IPS-15b (cell line): ENCODE data around the gene GPS1.

Experiments
- H3K27me3 ChIP-seq: one replicate; pipeline ENCODE4 v1.6.1; 2013; ENCODE audit warnings: low read length; ENCODE audit not compliant: control insufficient read depth, insufficient read depth
- H3K36me3 ChIP-seq: one replicate; pipeline ENCODE4 v1.6.1; 2013; ENCODE audit warnings: low read length; ENCODE audit not compliant: control insufficient read depth, insufficient read depth
- H3K4me1 ChIP-seq: one replicate; pipeline ENCODE4 v1.6.1; 2013; ENCODE audit warnings: mild to moderate bottlenecking, low read length; ENCODE audit not compliant: control insufficient read depth, insufficient read depth
- H3K4me3 ChIP-seq: one replicate; pipeline ENCODE4 v1.5.1; 2013; ENCODE audit warnings: low read depth, low read length
- H3K9ac ChIP-seq: one replicate; pipeline ENCODE4 v1.6.1; 2013; ENCODE audit warnings: low read depth, mild to moderate bottlenecking, low read length
- H3K9me3 ChIP-seq: one replicate; pipeline ENCODE4 v1.6.1; 2013; ENCODE audit warnings: mild to moderate bottlenecking, low read length; ENCODE audit not compliant: control insufficient read depth, insufficient read depth

Gene GPS1

DNA sequence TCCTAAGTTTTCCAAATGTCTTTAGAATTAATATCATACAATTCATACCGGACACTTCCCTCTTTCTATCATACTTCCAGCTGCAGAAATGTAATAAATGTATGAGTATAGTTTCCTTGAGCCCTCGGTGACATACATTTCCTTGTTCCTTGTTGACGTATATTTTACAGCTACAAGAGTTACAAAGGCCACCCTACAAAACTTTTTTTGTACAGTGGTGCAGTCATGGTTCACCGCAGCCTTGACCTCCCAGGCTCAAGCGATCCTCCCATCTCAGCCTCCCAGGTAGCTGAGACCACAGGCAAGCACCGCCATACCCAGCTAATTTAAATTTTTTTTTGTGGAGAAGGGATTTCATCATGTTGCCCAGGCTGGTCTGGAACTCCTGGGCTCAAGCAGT is 21.1 kb downstream of the GPS1 start:
- peaks cover 2% of the 10 kb centered on the region for H3K36me3 ChIP-seq
- H3K4me3 ChIP-seq, result no peak overlapping the region
- no peaks in the 10 kb centered on the region for H3K27me3 ChIP-seq
- H3K9ac ChIP-seq, result no peak overlapping the region
- no peaks in the 10 kb centered on the region for H3K4me1 ChIP-seq
- no peaks in the 10 kb centered on the region for H3K9me3 ChIP-seq

DNA sequence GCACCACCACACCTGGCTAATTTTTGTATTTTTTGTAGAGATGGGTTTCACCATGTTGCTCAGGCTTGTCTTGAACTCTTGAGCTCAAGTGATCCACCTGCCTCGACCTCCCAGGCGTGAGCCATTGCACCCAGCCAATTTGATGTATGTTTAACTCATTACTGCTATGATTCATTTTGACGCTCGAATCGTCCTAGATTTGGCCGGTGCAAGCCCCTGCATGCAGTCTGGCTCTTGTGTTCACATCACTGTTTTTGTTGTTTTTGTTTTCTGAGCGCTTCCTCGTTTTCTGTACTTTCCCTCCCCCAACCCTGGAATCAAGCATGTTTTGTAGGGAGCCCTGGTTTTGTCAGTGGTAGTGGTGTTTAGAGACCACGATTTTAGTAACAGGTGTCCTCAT is 21.7 kb downstream of the GPS1 start:
- Histone ChIP-seq H3K9ac (no peak overlapping the region), H3K27me3 (no peaks in the 10 kb centered on the region), H3K4me3 (no peak overlapping the region), H3K4me1 (no peaks in the 10 kb centered on the region), H3K36me3 (peaks cover 5% of the 10 kb centered on the region), H3K9me3 (no peaks in the 10 kb centered on the region)

DNA sequence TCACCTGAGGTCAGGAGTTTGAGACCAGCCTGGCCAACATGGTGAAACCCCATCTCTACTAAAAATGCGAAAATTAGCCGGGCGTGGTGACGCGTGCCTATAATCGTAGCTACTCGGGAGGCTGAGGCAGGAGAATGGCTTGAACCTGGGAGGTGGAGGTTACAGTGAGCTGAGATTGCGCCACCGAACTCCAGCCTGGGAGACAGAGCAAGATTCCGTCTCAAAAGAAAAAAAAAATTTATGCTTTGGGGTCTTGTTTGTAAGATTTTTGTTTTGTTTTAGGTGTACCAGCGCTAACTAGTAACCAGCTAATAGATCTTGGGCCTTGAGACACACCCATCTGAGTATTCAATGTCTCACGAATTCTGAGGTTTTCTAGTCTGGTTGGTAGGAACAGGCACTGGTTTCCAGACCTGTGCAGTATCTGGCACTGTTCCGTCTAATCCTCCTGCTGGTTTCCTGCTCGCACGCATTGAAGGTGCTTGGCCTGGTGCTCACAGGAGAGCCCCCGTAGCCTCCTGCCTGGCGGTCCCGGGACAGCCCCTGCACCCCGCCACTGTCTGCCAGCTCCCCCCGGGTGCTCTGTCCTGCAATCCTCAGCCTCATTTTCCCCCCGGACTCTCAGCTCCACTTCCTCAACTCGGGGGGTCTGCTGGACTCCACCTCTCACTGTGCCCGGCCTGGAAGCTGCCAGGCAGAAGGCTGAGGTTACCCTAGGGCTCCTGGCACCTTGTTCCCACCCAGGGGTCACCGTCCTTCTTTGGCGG is 24.5 kb downstream of the GPS1 start:
- Histone ChIP-seq H3K4me1 (no peaks in the 10 kb centered on the region), H3K36me3 (peaks cover 31% of the 10 kb centered on the region), H3K9ac (no peak overlapping the region), H3K27me3 (no peaks in the 10 kb centered on the region), H3K9me3 (no peaks in the 10 kb centered on the region), H3K4me3 (no peak overlapping the region)

DNA sequence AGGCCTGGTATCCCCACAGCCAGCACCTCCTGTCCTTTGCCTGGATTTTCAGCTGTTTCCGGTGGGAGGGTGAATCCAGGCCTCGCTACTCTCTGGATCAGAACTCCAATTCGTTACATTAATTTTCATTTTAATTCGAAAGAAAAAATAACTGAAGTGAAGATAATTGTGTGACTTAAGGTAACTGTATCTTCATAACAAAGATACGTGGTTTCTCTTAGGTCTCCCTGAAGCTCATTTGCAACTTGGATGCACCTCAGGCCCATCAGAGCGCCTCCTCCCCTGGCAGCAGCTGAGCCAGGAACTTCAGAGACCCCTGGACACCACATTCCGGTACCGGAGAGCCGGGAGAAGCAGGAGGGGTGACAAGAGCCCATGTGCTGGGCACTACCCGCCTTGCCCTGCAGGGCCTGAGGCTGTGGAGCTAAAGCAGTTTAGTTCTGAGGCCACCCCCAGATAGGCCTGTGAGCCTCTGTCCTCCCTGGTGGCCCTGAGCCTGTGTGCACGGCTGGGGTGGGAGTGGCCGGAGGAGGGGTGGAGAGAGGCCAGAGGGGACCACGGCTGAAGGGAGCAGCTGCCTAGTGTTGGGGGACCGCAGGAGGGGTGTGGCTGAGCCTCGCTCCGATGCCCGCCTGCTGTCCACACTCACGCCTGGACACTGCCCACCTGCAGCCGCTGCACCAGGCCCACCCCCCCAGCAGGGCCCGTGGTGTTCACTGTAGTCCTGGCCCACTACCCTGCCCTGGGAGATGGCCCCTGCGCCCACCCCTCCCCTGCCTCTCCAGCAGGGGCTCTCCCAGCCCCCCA is 25.3 kb downstream of the GPS1 start:
- H3K36me3 ChIP-seq, result peaks cover 34% of the 10 kb centered on the region
- H3K9ac ChIP-seq, result no peak overlapping the region
- H3K27me3 ChIP-seq, result no peaks in the 10 kb centered on the region
- no peaks in the 10 kb centered on the region for H3K9me3 ChIP-seq
- H3K4me3 ChIP-seq, result no peak overlapping the region
- H3K4me1 ChIP-seq, result no peaks in the 10 kb centered on the region

DNA sequence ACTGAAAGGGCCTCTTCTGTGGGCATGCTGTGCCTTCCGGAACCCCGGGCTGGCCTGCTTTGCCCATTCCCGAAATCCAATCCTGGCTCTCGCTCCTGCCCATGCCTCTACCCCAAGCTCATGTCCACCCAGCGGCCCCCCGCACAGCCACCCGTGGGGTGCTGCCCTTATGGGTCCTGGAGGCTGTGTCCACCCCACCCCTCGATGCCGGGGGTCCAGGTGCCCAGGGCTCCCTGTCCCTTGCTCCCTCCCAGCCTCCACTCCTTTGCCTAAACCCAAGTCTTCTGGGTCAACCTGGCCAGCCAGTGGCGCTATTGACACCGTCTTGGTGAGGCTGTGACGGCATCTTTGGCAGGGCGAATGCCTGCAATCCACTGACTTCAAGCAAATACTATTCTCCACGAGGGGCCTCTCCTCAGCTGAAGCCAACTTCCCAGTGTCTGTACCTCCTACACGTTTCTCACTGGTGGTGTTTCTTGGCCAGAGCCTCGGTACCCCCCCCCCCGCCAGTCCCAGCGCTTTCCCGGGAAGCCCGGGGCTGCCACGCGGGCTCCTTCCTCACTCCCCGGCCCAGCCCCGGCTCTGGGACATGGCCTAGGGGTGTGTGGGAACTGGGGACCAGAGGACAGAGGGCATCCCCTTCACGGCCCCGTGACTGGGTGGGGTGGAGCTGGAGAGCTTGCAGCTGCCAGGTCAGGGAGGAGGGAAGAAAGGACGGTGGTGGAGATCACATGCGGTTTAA is 26.1 kb downstream of the GPS1 start:
- H3K4me3 ChIP-seq, result no peak overlapping the region
- no peaks in the 10 kb centered on the region for H3K27me3 ChIP-seq
- H3K9ac ChIP-seq, result no peak overlapping the region
- H3K4me1 ChIP-seq, result no peaks in the 10 kb centered on the region
- H3K9me3 ChIP-seq, result no peaks in the 10 kb centered on the region
- peaks cover 42% of the 10 kb centered on the region for H3K36me3 ChIP-seq

- H3K36me3 ChIP-seq, result peaks cover 48% of the 10 kb centered on the region
- H3K4me3 ChIP-seq, result no peak overlapping the region
- no peaks in the 10 kb centered on the region for H3K9me3 ChIP-seq
- no peak overlapping the region for H3K9ac ChIP-seq
- no peaks in the 10 kb centered on the region for H3K27me3 ChIP-seq
- no peaks in the 10 kb centered on the region for H3K4me1 ChIP-seq
Measured at GRCh38 chr17:82078433-82078832, 26.7 kb downstream of the GPS1 start.

- Histone ChIP-seq H3K4me1 (no peaks in the 10 kb centered on the region), H3K4me3 (no peak overlapping the region), H3K27me3 (no peaks in the 10 kb centered on the region), H3K9ac (no peak overlapping the region), H3K9me3 (no peaks in the 10 kb centered on the region), H3K36me3 (peaks cover 55% of the 10 kb centered on the region)
Measured at GRCh38 chr17:82079001-82079677, 27.4 kb downstream of the GPS1 start.

GRCh38 chr17:82080048-82080788 is 28.5 kb downstream of the GPS1 start:
- Histone ChIP-seq H3K4me1 (no peaks in the 10 kb centered on the region), H3K27me3 (no peaks in the 10 kb centered on the region), H3K9me3 (no peaks in the 10 kb centered on the region), H3K4me3 (no peak overlapping the region), H3K36me3 (peaks cover 66% of the 10 kb centered on the region), H3K9ac (no peak overlapping the region)

DNA sequence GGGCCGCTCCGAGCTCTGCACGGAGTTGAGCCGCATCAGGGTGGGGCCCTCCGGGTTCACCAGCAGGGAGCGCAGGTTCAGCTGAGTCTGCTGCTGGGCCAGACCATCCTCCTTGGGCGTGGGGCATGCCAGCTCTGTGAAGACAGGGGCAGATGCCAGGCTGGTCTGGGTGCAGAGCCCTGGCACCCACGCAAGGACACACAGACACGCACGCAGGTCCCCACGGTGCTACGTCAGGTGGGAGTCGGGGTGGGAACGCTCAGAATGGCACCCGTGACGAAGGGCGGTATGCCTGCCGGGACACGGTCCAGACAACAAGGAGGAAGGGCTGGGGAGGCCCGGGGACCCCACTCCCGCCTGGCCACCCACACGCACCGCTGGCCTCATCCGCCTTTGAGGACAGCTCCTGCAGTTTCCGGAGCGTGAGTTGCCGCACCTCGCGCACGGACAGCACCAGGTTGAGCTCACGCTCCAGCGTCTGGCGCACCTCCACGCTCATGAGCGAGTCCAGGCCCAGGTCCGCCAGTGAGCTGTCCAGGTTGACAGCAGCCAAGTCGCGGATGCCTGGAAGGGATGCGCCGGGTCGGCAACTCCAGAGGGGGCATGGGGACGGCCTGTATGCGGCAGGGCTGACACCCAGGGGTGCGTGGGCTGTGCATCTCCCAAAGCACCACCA is 29.2 kb downstream of the GPS1 start:
- no peak overlapping the region for H3K9ac ChIP-seq
- H3K36me3 ChIP-seq, result peaks cover 73% of the 10 kb centered on the region
- no peak overlapping the region for H3K4me3 ChIP-seq
- H3K27me3 ChIP-seq, result no peaks in the 10 kb centered on the region
- H3K4me1 ChIP-seq, result no peaks in the 10 kb centered on the region
- H3K9me3 ChIP-seq, result no peaks in the 10 kb centered on the region

- Histone ChIP-seq H3K9me3 (no peaks in the 10 kb centered on the region), H3K9ac (no peak overlapping the region), H3K27me3 (no peaks in the 10 kb centered on the region), H3K4me3 (no peak overlapping the region), H3K4me1 (no peaks in the 10 kb centered on the region), H3K36me3 (peaks cover 79% of the 10 kb centered on the region)
Measured at GRCh38 chr17:82081546-82081945, 29.8 kb downstream of the GPS1 start.
